Ovary (tissue), 3 donors: ENCODE data around the gene RNF14.

Experiments
- CTCF ChIP-seq, 3 donors: fragments of 450-650 bp in 2 of 3; fragments of 200-600 bp in 1 of 3; IDR thresholded peaks; one replicate each; pipeline versions ENCODE4 v1.5.1 to v1.8.0; 2016 to 2022; ENCODE audit warnings: antibody characterized with exemption in 3 of 3, mild to moderate bottlenecking in 1 of 3
- EP300 ChIP-seq: sonication (generic); formaldehyde crosslinking; IDR thresholded peaks from one replicate; pipeline ENCODE4 v1.6.1; 2017; ENCODE audit warnings: antibody characterized with exemption
- donor health status: DM: no; HTN: no; CAD: no.

DNA sequence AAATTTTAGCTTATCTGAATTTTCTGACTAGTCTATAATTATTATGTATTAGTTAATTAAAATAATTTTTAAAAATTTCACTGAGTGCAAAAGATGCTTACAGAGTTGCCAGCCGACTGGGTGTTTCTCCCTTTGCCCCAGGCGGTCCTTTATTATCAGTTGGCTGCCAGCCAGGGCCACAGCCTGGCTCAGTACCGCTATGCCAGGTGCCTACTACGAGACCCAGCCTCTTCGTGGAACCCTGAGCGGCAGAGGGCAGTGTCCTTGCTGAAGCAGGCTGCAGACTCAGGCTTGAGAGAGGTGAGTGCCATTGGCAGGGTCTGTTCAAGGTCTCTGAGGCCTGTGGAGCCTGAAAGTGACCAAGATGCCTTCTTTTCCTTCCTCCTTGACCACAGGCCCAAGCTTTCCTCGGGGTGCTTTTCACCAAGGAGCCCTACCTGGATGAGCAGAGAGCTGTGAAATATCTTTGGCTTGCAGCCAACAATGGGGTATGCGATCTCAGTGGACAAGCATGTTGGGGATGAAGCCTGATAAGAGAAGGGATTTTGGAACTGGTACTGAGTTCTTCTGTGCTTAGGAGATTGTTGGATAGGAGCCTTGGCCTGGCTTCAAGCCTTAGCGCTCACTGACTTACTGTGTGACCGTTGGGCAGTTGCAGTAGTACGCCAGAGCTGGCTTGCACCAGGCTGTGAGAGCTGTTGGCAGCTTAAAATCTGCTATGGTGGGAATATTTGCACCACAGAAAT lies 34.6 kb upstream of the RNF14 start:
- TF ChIP-seq CTCF (IDR thresholded peaks at IDR 0.05): no peak
- no peak for TF ChIP-seq EP300
